Measurements from ENCODE around the gene STPG2. TPM values are rescaled to one million over a fixed set of nuclear protein-coding genes. Genes with fewer than 3 reads are reported as not detected.

The STPG2 gene
- total and polyA plus RNA-seq, 2 of the 8 experiments (the other 6 are each of a cell fraction or from before 2014, with no cell fraction given) = 0.03 TPM; not detected in 1

DNA sequence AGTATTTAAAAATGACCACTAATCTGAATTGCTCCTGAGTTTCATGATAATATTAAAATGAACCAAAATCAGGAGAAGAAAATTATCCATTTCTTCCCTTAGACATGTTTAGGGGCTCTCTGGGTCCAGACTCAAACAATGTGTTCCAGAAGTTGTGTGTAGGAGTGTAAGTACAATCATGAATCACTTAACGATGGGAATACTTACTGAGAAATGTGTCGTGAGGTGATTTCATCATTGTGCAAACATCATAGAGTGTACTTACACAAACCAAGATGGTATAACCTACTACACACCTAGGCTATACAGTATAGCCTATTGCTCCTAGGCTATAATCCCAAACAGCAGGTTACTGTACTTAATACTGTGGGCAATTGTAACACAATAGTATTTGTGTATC, 74.8 kb downstream of the STPG2 start (continued):
- no peak for TF ChIP-seq SIX5 (IDR thresholded peaks at IDR 0.05; ENCODE audit: low read depth, low read length)
- TF ChIP-seq, protein P1, sequence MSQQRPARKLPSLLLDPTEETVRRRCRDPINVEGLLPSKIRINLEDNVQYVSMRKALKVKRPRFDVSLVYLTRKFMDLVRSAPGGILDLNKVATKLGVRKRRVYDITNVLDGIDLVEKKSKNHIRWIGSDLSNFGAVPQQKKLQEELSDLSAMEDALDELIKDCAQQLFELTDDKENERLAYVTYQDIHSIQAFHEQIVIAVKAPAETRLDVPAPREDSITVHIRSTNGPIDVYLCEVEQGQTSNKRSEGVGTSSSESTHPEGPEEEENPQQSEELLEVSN (IDR thresholded peaks at IDR 0.05) = no peak

Measured in H1 (cell line).